ENCODE measurements around the gene BRAP. TPM values are rescaled to one million over a fixed set of nuclear protein-coding genes. Genes with fewer than 3 reads are reported as not detected.
"Not testable (repeated sequence)": the region's sequence is repeated elsewhere in the genome, so short reads cannot be mapped to it uniquely, and the experiment has no call there.

Gene BRAP
- total RNA-seq, 2 donors from 2014 or later, result 20.6 to 22.3 TPM

GRCh38 chr12:111595341-111595835 lies 90.4 kb downstream of the BRAP start:
- not testable (repeated sequence) for H3K27ac Mint-ChIP-seq; H3K9me3 Mint-ChIP-seq; ATAC-seq; H3K27me3 Mint-ChIP-seq; H3K4me3 Mint-ChIP-seq; DNase-seq (ENCODE audit: low spot score); H3K36me3 Mint-ChIP-seq
- H3K4me1 Mint-ChIP-seq (ENCODE audit: low read depth in 2 of 2), result peaks cover 25 to 26% of the 10 kb centered on the region in 2 donors

Other genes starting within 250 kb of the BRAP start
- gene ATXN2, start 86.6 kb downstream of the BRAP start, total RNA-seq, result 10 to 100 TPM; 32.8 to 67.7 TPM
- gene ACAD10, start 97 bp upstream of the BRAP start, total RNA-seq, result 10 to 100 TPM; 28.4 to 40.8 TPM
- gene ALDH2, start 81.0 kb upstream of the BRAP start, total RNA-seq, result not detected
- 10 to 100 TPM; 64.3 to 84.2 TPM for gene MAPKAPK5, start 156.3 kb upstream of the BRAP start, total RNA-seq

Data from natural killer cell treated with Interleukin-12 subunit alpha and Interleukin-12 subunit beta and Interleukin-15 and Interleukin-18, amount 100 ng/mL, for 72 hours (primary cell).